ENCODE results near the gene KCNH1.

DNA sequence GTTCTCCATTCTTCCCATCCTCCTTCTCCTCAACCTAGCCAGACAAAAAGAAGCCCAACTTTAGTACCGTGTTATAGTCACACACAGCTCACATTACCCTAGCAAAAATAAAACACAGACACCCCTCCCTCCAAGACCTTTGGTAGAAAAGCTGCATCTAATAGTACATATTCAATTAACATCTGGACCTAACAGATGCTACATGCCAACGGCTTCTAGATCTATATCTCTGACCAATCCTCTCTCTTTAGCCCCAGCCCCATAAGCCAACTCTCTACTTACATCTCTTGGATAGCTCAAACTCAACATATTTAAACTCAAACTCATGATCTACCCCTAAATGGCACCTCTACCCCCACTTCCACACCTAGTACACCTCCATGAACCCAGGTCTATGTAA lies 233.1 kb downstream of the KCNH1 start:
- TF ChIP-seq, protein P1, sequence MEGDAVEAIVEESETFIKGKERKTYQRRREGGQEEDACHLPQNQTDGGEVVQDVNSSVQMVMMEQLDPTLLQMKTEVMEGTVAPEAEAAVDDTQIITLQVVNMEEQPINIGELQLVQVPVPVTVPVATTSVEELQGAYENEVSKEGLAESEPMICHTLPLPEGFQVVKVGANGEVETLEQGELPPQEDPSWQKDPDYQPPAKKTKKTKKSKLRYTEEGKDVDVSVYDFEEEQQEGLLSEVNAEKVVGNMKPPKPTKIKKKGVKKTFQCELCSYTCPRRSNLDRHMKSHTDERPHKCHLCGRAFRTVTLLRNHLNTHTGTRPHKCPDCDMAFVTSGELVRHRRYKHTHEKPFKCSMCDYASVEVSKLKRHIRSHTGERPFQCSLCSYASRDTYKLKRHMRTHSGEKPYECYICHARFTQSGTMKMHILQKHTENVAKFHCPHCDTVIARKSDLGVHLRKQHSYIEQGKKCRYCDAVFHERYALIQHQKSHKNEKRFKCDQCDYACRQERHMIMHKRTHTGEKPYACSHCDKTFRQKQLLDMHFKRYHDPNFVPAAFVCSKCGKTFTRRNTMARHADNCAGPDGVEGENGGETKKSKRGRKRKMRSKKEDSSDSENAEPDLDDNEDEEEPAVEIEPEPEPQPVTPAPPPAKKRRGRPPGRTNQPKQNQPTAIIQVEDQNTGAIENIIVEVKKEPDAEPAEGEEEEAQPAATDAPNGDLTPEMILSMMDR (IDR thresholded peaks at IDR 0.05): no peak
- no peak for TF ChIP-seq EP300 (IDR thresholded peaks at IDR 0.05)
